ENCODE data around the gene TOGARAM2. TPM values are rescaled to one million over a fixed set of nuclear protein-coding genes. Genes with fewer than 3 reads are reported as not detected.

TOGARAM2 gene
- total RNA-seq, 1 experiment from 2014 or later = 0.76 TPM

GRCh38 chr2:29071032-29071975 lies 90.2 kb downstream of the TOGARAM2 start:
- CTCF ChIA-PET = no interaction called here
- H3K36me3 ChIP-seq (ENCODE audit: control insufficient read depth in 1 of 2, insufficient read depth in 2 of 2, low read length in 2 of 2) = no peaks in the 10 kb centered on the region

More at GRCh38 chr2:29071032-29071975, 90.2 kb downstream of the TOGARAM2 start:
- Histone ChIP-seq H3K79me2 (ENCODE audit: insufficient read depth, low read length) (no peaks in the 10 kb centered on the region), H3K4me2 (ENCODE audit: low read length) (no peak overlapping the region), H3K27ac (ENCODE audit: low read depth, low read length) (no peak overlapping the region), H3K9ac (ENCODE audit: low read length) (no peak overlapping the region), H3K9me2 (ENCODE audit: insufficient read depth) (no peaks in the 10 kb centered on the region), H3K9me3 (ENCODE audit: control insufficient read depth in 1 of 2, insufficient read depth in 1 of 2, low read depth in 1 of 2, low read length in 2 of 2) (no peaks in the 10 kb centered on the region), H3K27me3 (ENCODE audit: insufficient read depth, low read length) (no peaks in the 10 kb centered on the region), H3K4me1 (ENCODE audit: control insufficient read depth in 1 of 2, insufficient read depth in 2 of 2, low read length in 2 of 2) (peaks cover 0 to 9% of the 10 kb centered on the region in 2 experiments; a peak in 2 of 4 replicates), H4K20me1 (ENCODE audit: insufficient read depth) (no peaks in the 10 kb centered on the region), H3K4me3 (replicated peaks in 1 of 2; ENCODE audit: low read depth in 1 of 2, low read length in 2 of 2) (no peak overlapping the region), H2AFZ (ENCODE audit: low read depth, low read length, poor library complexity, severe bottlenecking) (no peak overlapping the region)
- DNase-seq (ENCODE audit: low read depth, low spot score) (no peak), ATAC-seq (no peak)
- ChIA-PET RAD21 (ENCODE audit: low non-redundant PET in 1 of 2, low total read pairs in 2 of 2, uncharacterized antibody in 2 of 2, unreplicated experiment in 2 of 2) (no interaction called here), POLR2A (no interaction called here)
- intact Hi-C loops (cut with micrococcal nuclease) = no loop called here
- TF ChIP-seq POLR2AphosphoS5 (IDR thresholded peaks at IDR 0.05; ENCODE audit: low read depth, low read length) (no peak), MAX (IDR thresholded peaks at IDR 0.05) (no peak), ELF1 (IDR thresholded peaks at IDR 0.05; ENCODE audit: borderline replicate concordance, low read depth) (no peak), ZNF274 (IDR thresholded peaks at IDR 0.05; ENCODE audit: low read depth, low read length) (no peak), SRF (IDR thresholded peaks at IDR 0.05; ENCODE audit: low read depth) (no peak), EGR1 (IDR thresholded peaks at IDR 0.05; ENCODE audit: low read depth) (no peak), CBX3 (IDR thresholded peaks at IDR 0.05; ENCODE audit: low read depth) (no peak), ZBTB33 (IDR thresholded peaks at IDR 0.05; ENCODE audit: extremely low read depth, insufficient replicate concordance, low read length) (no peak)
- BruUV-seq (replicated peaks) = no TSS peak
